AG20443 (cell line): ENCODE results near the gene EFHC2.
"Not testable (repeated sequence)": the region's sequence is repeated elsewhere in the genome, so short reads cannot be mapped to it uniquely, and the experiment has no call there.

Experiments used
- DNase-seq: peaks from one replicate; pipeline ENCODE4 v3.0.0; 2012; ENCODE audit warnings: low spot score, mixed read lengths

Gene EFHC2

GRCh38 chrX:44234116-44234515 lies 109.4 kb downstream of the EFHC2 start:
- DNase-seq, result no peak

- DNase-seq, result no peak
These were observed 111.4 kb downstream of the EFHC2 start for GRCh38 chrX:44232081-44232480.

- DNase-seq, result no peak
These were observed 114.9 kb downstream of the EFHC2 start for GRCh38 chrX:44228621-44229020.

GRCh38 chrX:44227991-44228390 lies 115.5 kb downstream of the EFHC2 start:
- DNase-seq, result no peak

GRCh38 chrX:44225667-44226066 lies 117.8 kb downstream of the EFHC2 start:
- no peak for DNase-seq

- no peak for DNase-seq
These were observed 118.7 kb downstream of the EFHC2 start for GRCh38 chrX:44224760-44225159.

- DNase-seq, result peak; percentile 24
These were observed 120.3 kb downstream of the EFHC2 start for GRCh38 chrX:44223150-44223549.

- DNase-seq, result no peak
These were observed 125.0 kb downstream of the EFHC2 start for GRCh38 chrX:44218465-44218864.

- no peak for DNase-seq
These were observed 127.3 kb downstream of the EFHC2 start for GRCh38 chrX:44216171-44216570.

- no peak for DNase-seq
These were observed 139.7 kb downstream of the EFHC2 start for GRCh38 chrX:44203791-44204190.

- DNase-seq, result no peak
These were observed 140.9 kb downstream of the EFHC2 start for GRCh38 chrX:44202596-44202995.

- no peak for DNase-seq
These were observed 154.4 kb downstream of the EFHC2 start for GRCh38 chrX:44189116-44189515.

- DNase-seq, result not testable (repeated sequence)
These were observed 155.6 kb downstream of the EFHC2 start for GRCh38 chrX:44187915-44188314.

GRCh38 chrX:44183329-44183728 lies 160.1 kb downstream of the EFHC2 start:
- DNase-seq, result no peak

- no peak for DNase-seq
These were observed 165.0 kb downstream of the EFHC2 start for GRCh38 chrX:44178274-44179053.

- DNase-seq, result no peak
These were observed 168.0 kb downstream of the EFHC2 start for GRCh38 chrX:44175455-44175854.

- no peak for DNase-seq
These were observed 169.4 kb downstream of the EFHC2 start for GRCh38 chrX:44174061-44174460.

GRCh38 chrX:44173219-44173618 lies 170.3 kb downstream of the EFHC2 start:
- DNase-seq, result no peak

GRCh38 chrX:44167116-44167515 lies 176.4 kb downstream of the EFHC2 start:
- DNase-seq, result no peak

- DNase-seq, result no peak
These were observed 180.5 kb downstream of the EFHC2 start for GRCh38 chrX:44162964-44163475.

GRCh38 chrX:44157858-44158257 lies 185.6 kb downstream of the EFHC2 start:
- DNase-seq, result peak; percentile 57

GRCh38 chrX:44157283-44157682 lies 186.2 kb downstream of the EFHC2 start:
- DNase-seq, result no peak

- no peak for DNase-seq
These were observed 186.7 kb downstream of the EFHC2 start for GRCh38 chrX:44156726-44157125.

- DNase-seq, result no peak
These were observed 188.3 kb downstream of the EFHC2 start for GRCh38 chrX:44155126-44155525.
